Nucleus accumbens (tissue), 56 donors: Measurements from ENCODE around the gene ZNF236.

ENCODE experiments used
- DNase-seq, 56 donors: peaks; one replicate each; lab custom pipeline; 2025; lab: John Stamatoyannopoulos, UW

The ZNF236 gene

GRCh38 chr18:76895498-76895897 is 73.1 kb downstream of the ZNF236 start:
- no peak for DNase-seq

GRCh38 chr18:76896677-76897076 is 74.3 kb downstream of the ZNF236 start:
- DNase-seq, result no peak

GRCh38 chr18:76897257-76897656 is 74.9 kb downstream of the ZNF236 start:
- no peak for DNase-seq

GRCh38 chr18:76903386-76903785 is 81.0 kb downstream of the ZNF236 start:
- DNase-seq, result no peak

- no peak for DNase-seq
These were observed 83.5 kb downstream of the ZNF236 start for GRCh38 chr18:76905821-76906220.

- DNase-seq, result no peak
These were observed 85.9 kb downstream of the ZNF236 start for GRCh38 chr18:76908277-76908676.

GRCh38 chr18:76909439-76909838 is 87.1 kb downstream of the ZNF236 start:
- no peak for DNase-seq

GRCh38 chr18:76911440-76911839 is 89.1 kb downstream of the ZNF236 start:
- DNase-seq, result no peak

- DNase-seq, result no peak
These were observed 91.2 kb downstream of the ZNF236 start for GRCh38 chr18:76913583-76913982.

- DNase-seq, result no peak
These were observed 92.0 kb downstream of the ZNF236 start for GRCh38 chr18:76914314-76914713.

GRCh38 chr18:76914796-76915195 is 92.4 kb downstream of the ZNF236 start:
- DNase-seq, result no peak

- no peak for DNase-seq
These were observed 93.1 kb downstream of the ZNF236 start for GRCh38 chr18:76915456-76915855.

- no peak for DNase-seq
These were observed 98.6 kb downstream of the ZNF236 start for GRCh38 chr18:76920974-76921373.

- DNase-seq, result peak in 49 of 56 donors; percentile 3 to 86 (median 48)
These were observed 99.8 kb downstream of the ZNF236 start for GRCh38 chr18:76922107-76922506.

- no peak for DNase-seq
These were observed 101.2 kb downstream of the ZNF236 start for GRCh38 chr18:76923485-76924085.

GRCh38 chr18:76925501-76925900 is 103.1 kb downstream of the ZNF236 start:
- no peak for DNase-seq

- DNase-seq, result no peak
These were observed 104.9 kb downstream of the ZNF236 start for GRCh38 chr18:76927223-76927725.

- DNase-seq, result no peak
These were observed 106.0 kb downstream of the ZNF236 start for GRCh38 chr18:76928179-76928868.

GRCh38 chr18:76931171-76931570 is 108.8 kb downstream of the ZNF236 start:
- no peak for DNase-seq

GRCh38 chr18:76932026-76932819 is 109.9 kb downstream of the ZNF236 start:
- peak in 4 of 56 donors; percentile 12 to 22 (median 18) for DNase-seq

- no peak for DNase-seq
These were observed 113.5 kb downstream of the ZNF236 start for GRCh38 chr18:76935722-76936337.
